AG08395 (cell line): ENCODE data around the gene AP2B1.

Source experiments
- DNase-seq: peaks from one replicate; pipeline ENCODE4 v3.0.0; 2012; ENCODE audit warnings: mixed read lengths, low spot score

Gene AP2B1

GRCh38 chr17:35773679-35774425, 186.7 kb downstream of the AP2B1 start:
- no peak for DNase-seq

- DNase-seq, result peak; percentile 31
These were observed 187.4 kb downstream of the AP2B1 start for GRCh38 chr17:35774499-35774898.

DNA sequence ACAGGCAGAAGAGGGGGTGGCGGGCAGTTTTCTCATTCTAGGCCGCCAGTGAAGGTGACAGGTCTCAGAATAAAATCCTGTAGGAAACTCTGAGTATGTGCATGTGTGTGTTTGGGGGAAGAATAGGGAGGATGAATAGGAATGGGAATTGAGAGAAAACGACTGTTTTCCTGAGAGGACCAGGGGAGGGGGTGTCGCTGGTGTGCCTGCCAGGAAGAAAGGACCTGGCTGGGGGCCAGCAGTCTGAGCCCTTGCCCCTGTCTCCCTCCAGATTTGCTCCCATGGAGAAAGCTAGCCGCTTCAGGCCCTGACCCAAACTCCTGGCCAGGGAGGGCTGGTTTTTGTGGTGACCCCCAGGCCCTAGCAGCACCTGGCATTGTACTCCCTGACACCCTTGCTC, 187.9 kb downstream of the AP2B1 start:
- no peak for DNase-seq

DNA sequence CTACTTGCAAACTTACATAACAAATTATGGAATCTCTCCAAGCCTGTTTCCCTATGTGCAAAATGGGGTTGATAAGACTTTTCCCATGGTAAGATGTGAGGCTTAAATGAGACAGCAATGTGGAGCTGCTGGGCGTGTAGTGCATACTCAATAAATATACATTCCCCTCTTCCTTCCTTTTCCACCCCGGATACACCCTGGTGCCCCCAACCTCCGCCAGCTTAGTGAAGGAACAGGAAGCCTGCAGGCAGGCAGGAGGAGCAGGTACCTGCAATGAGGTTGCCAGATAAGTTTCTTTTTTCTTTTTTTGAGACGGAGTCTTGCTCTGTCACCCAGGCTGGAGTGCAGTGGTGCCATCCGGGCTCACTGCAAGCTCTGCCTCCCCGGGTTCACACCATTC, 188.5 kb downstream of the AP2B1 start:
- DNase-seq, result no peak
